Measurements from ENCODE around the gene ZNF423.
"Not testable (repeated sequence)": the region's sequence is repeated elsewhere in the genome, so short reads cannot be mapped to it uniquely, and the experiment has no call there.

Gene ZNF423

DNA sequence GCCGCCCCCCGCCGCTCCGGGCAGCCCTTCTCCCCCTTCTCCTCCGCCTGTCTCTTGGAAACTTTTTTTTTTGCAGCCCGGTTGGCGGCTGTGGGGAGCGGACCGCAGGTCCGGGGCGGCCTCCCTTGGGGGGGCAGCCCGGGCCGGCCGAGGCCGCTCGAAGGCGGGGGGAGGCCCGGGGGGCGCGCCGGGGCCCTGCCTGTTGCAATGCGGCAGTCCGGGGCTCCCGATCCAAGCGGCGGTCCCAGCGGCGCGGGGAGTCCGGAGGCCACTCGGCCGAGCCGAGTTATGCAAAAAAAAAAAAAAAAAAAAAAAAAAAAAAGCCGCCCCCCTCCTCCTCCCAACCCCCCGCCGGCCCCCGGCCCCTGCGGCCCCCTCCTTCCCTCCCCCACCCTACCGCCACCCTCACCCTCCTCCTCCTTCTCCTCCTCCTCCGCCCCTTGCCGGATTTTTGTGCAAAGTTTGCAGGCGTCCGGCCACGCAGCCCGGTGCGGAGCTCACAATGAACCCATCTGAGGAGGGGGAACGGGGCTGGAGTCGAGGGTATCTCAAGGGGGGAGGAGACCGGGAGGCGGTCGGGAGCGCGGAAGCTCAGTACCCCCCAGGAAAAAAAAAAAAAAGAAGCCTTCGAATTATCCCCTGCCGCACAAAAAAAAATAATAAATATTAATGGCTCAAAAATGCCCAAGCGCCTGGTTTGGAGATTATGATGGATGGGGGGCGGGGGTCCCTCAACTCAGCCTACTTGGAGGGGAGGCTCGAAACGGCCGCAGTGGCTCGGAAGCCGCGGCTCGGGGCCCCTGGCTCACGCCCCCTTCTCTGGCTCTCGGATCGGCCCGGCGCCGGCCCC lies at the start of gene ZNF423:
TSS of gene ZNF423 (minus strand) at position 291 of the 850 bp plus-strand sequence. CDS start 338 bp downstream, outside the sequence.
- DNase-seq (ENCODE audit: low read depth in 2 of 2) = no peak

DNA sequence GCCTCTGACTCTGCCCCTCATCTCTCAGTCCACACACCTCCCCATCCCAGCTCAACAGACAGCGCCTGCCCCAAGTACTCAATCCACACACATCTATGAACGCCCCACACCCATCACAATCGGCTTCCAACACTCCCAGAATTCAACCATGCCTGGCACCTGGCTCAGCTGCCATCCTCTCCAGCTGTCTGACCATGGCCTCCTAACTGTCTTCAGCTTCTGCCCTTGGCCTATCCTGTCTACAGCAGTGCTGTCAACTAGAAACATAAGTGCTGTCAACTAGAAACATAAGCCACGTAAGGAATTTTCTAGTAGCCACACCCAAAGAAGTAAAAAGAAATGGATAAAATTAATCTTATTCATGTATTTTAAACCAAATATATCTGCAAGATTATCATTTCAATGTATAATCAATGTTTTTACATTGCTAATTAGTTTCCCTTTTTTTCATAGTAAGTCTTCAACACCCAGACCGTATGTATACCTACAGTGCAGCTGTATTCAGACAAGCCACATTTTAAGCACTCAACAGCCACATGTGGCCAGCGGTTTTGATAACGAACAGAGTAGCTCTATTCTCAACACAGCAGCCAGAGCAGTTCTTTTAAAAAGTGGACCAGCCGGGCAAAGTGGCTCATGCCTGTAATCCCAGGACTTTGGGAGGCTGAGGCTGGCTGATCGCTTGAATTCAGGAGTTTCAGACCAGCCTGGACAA lies 48.6 kb upstream of the ZNF423 start:
- no peak for DNase-seq (ENCODE audit: low read depth in 2 of 2)

DNA sequence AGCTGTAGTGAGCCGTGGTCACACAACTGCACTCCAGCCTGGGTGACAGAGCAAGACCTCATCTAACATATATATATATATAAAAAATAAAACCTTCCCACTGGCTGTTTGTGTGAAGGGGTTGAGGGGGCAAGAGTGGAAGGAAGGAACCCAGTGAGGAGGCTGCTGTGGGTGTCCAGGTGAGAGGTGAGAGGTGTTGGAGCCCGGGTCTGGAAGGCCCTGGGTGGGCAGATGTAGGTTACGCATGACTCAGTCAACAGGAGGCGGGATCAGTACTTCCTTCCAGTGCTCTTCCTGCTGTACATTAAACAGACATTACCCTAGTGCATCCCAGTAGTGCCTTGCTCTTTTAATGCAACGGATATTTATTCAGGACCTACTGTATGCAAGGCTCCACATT lies 47.0 kb upstream of the ZNF423 start:
- DNase-seq (ENCODE audit: low read depth in 2 of 2) = no peak

GRCh38 chr16:49901711-49902110 lies 45.8 kb upstream of the ZNF423 start:
- no peak for DNase-seq (ENCODE audit: low read depth in 2 of 2)

DNA sequence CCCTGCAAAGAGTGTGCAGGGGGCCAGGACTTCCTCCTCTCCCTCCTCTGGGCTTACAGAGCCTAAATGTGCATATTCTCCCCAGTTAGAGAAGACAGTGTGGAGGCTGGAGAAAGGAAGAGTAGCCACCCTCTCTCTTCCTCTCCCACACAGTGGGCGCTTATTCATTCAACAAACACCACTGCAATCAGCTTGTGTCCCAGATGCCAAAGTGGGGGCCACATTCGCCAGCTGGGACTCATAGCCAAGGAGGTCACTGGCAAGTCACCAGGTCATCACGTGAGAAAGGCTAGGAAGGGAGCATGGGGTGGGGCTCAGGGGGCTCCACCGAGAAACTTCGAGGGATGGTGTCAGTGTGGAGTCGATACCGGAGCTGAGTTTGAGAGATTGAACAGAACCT lies 45.0 kb upstream of the ZNF423 start:
- no peak for DNase-seq (ENCODE audit: low read depth in 2 of 2)

DNA sequence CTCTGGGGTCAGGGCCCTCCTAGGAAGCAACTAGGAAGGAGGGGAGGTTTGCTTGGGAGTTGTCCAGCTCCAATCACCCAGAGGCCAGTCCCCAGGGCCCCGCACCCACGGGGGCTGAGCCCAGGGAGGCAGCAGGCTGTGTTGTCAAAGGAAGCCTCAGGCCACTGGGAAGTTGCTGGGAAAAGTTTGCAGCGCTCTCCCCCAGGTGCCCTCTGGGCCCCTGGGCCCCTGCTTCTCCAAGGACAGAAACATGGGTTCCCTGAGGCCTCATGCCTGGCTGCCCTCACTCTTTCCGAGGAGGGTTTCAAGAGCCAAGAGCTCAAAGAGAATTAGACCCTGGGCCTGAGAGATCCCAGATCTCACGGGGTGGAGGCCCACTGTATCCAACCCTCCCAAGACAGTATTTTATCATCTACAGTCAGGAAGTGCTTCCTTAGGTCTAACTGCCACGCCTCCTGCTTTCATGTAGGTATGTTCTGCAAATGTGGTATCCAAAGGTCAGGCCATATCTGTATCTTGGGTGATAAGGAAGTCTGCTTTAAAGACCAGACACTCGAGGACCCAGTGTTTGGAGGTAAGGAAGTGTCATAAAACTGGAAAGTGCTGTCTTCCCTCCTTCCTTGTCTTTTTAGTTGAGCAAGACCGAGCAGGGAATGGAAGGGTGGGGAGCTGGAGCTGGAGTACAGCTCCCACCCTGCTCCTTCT lies 44.2 kb upstream of the ZNF423 start:
- no peak for DNase-seq (ENCODE audit: low read depth in 2 of 2)

GRCh38 chr16:49896447-49896964 lies 40.6 kb upstream of the ZNF423 start:
- no peak for DNase-seq (ENCODE audit: low read depth in 2 of 2)

DNA sequence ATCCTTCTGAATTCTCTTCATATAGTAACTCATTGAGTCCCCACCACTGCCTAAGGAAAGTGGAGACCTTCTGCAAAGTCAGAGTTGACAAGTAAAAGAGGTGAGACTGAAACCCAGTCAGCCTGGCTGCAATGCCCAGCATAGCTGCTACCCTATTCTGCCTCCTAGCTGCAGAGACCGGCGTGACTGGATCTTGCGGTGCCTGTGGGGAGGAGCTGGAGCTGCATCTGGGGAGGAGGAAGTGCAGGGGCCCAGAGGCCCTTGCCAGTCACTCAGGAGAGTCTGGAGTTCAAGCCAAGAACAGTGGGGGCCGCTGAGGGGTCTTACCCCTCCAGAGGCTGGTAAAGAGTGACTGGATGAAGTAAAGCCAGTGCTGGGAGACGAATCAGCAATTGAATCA lies 35.0 kb upstream of the ZNF423 start:
- DNase-seq (ENCODE audit: low read depth in 2 of 2) = no peak

- no peak for DNase-seq (ENCODE audit: low read depth in 2 of 2)
These were observed 33.9 kb upstream of the ZNF423 start for GRCh38 chr16:49889725-49890397.

DNA sequence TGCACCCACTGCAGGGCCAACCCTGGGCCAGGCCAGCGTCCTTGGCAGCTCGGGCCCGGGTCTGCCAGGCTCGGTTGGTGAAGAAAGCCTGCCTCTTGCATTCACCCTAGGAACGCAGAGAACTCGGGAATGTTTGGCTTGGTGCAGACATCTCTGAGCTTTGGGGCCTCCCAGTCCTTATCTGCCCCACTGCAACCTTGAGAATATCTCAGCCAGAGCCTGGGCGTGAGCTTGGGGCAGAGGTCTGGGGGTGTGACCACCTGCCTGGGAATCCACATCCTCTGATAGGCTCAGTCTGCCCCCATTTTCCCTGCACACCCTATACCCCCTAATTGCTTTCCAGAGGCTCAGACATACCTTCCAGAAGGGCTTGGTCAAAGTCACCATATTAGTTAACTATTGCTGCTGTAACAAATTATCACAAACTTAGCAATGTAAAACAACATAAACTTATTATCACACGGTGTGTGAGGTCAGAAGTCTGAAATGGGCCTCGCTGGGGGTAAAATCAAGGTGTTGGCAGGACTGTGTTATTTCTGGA lies 30.7 kb upstream of the ZNF423 start:
- no peak for DNase-seq (ENCODE audit: low read depth in 2 of 2)

GRCh38 chr16:49884033-49885015 lies 28.4 kb upstream of the ZNF423 start:
- DNase-seq (ENCODE audit: low read depth in 2 of 2) = no peak

- no peak for DNase-seq (ENCODE audit: low read depth in 2 of 2)
These were observed 27.4 kb upstream of the ZNF423 start for GRCh38 chr16:49883076-49884014.

- DNase-seq (ENCODE audit: low read depth in 2 of 2) = no peak
These were observed 26.0 kb upstream of the ZNF423 start for GRCh38 chr16:49881890-49882289.

DNA sequence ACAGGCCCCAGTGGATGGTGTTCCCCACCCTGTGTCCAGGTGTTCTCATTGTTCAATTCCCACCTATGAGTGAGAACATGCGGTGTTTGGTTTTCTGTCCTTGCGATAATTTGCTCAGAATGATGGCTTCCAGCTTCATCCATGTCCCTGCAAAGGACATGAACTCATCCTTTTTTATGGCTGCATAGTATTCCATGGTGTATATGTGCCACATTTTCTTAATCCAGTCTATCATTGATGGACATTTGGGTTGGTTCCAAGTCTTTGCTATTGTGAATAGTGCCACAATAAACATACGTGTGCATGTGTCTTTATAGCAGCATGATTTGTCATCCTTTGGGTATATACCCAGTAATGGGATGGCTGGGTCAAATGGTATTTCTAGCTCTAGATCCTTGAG lies 22.6 kb upstream of the ZNF423 start:
- DNase-seq (ENCODE audit: low read depth in 2 of 2) = not testable (repeated sequence)

DNA sequence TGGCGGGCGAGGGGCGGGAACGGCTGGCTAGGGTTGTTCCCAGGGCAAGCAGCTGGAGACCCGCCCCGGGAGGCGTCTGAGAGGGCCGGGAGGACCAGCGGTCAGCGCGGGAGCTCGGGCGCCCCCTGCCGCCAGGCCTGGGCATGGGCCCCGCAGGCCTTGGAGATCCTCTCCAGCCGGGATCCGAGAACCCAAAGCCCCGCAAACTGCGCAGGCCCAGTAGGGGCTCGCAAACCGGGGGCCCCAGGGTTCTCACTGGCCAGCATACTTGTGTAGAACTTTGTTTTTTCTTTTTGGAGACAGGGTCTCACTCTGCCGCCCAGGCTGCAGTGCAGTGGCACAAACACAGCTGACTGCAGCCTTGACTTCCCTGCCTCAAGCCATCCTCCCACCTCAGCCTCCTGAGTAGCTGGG lies 20.8 kb upstream of the ZNF423 start:
- DNase-seq (ENCODE audit: low read depth in 2 of 2) = no peak

DNA sequence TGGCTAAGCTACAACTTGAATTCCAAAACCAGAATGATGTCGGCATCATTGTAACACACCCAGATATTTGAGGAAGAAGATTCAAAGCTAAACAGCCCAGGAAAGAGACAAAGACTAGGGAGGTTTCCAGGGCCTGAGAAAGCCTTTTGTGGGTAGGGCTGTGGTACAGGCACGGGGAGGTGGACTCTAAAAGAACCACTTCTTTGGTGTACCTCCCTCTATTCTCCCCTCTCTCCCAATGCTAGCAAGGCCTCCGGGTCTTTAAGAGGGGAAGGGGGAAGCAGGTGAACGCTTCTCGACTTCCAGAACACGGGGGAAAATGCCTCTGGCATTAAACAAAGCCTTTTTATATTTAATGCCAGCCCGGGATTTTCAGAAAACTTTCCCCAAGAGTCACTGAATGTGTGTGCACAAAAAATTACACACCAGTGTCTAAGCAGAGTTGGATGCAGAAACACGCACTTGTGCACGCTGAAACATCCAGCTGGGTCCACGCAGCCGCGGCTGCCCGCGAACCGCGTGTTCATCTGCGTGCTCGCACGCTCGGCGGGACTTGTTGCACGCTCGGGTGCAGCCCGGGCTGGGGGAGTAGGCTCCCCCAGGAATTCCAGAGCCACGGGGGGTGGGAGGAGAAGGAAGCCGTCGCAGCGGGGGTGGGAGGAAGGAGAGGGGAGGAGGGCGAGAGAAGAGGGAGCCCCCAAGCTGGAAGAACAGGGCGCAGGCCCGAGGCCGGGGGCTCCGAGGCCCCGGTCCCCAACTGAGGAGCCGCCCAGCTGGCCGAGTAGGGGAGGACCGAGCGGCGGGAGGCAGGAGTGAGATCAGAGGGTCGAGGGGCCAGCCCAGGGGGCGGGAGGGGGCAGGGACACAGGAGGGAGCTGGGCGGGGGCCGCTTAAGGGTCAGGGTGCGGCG lies 20.1 kb upstream of the ZNF423 start:
- DNase-seq (ENCODE audit: low read depth in 2 of 2) = no peak

DNA sequence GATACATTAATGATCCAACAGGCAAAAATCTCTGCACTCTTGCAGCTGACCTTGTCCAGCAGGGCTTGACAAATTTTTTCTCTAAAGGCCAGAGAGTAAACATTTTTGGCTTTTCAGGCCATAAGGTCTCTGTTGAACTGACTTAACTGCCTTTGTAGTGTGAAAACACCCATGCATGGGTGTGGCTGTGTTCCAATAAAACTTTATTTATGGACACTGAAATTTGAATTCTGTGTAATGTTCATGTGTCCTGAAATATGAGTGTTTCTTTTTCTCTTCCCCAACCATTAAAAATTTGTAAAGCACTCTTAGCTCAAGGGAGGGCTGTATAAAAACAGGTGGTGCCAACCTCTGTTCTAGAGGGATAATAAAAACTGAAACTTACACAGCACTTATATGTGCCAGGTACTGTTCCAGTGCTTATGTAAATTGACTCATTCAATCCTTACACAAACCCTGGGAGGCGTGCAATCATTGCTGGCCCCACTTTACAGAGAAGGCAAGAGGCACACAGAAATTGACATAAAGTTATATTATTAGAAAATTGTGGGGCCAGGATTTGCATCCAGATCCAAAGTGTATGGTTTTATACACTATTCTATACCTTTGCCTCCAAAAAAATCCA lies 18.8 kb upstream of the ZNF423 start:
- DNase-seq (ENCODE audit: low read depth in 2 of 2) = no peak
